Mammary epithelial cell (primary cell): ENCODE data around the gene TRIM17.

Experiments
- EZH2 ChIP-seq: IDR thresholded peaks from 2 replicates; pipeline ENCODE4 v1.6.1; 2012; ENCODE audit warnings: low read length, inconsistent platforms, borderline replicate concordance
- TF ChIP-seq, protein P1 (sequence below), 2 donors: IDR thresholded peaks in 1 of 2; conservative IDR thresholded peaks in 1 of 2; 2 replicates each; pipeline ENCODE4 v1.5.1; 2011 to 2012; ENCODE audit warnings: inconsistent platforms in 2 of 2, low read length in 2 of 2, mild to moderate bottlenecking in 2 of 2, control low read depth in 1 of 2, low read depth in 1 of 2; ENCODE audit not compliant: insufficient read depth in 1 of 2; ENCODE audit errors: extremely low read depth in 1 of 2

GRCh38 chr1:228410671-228411070 is 6.0 kb downstream of the TRIM17 start:
- TF ChIP-seq, protein P1, sequence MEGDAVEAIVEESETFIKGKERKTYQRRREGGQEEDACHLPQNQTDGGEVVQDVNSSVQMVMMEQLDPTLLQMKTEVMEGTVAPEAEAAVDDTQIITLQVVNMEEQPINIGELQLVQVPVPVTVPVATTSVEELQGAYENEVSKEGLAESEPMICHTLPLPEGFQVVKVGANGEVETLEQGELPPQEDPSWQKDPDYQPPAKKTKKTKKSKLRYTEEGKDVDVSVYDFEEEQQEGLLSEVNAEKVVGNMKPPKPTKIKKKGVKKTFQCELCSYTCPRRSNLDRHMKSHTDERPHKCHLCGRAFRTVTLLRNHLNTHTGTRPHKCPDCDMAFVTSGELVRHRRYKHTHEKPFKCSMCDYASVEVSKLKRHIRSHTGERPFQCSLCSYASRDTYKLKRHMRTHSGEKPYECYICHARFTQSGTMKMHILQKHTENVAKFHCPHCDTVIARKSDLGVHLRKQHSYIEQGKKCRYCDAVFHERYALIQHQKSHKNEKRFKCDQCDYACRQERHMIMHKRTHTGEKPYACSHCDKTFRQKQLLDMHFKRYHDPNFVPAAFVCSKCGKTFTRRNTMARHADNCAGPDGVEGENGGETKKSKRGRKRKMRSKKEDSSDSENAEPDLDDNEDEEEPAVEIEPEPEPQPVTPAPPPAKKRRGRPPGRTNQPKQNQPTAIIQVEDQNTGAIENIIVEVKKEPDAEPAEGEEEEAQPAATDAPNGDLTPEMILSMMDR (conservative IDR thresholded peaks at IDR 0.05 in 1 of 2, IDR thresholded peaks at IDR 0.05 in 1 of 2; ENCODE audit: extremely low read depth in 1 of 2, insufficient read depth in 1 of 2, low read depth in 1 of 2, low read length in 2 of 2): no peak
- TF ChIP-seq EZH2: no peak
